T-cell (primary cell): Measurements from ENCODE around the gene KCNA2. TPM values are rescaled to one million over a fixed set of nuclear protein-coding genes. Genes with fewer than 3 reads are reported as not detected.

Experiments
- ATAC-seq, 4 experiments: fragments of 200-7000 bp in 3 of 4; fragments of 150-1000 bp in 1 of 4; cut with Tn5 transposase; replicated peaks in 1 of 4; 1 replicate in 3 of 4; 2 replicates in 1 of 4; pipeline ENCODE4 v1.10.0; 2021; ENCODE audit warnings: moderate library complexity in 3 of 4, mild to moderate bottlenecking in 2 of 4, moderate number of reproducible peaks in 1 of 4
- CTCF ChIA-PET, 2 donors: fragments of 300-600 bp; sonication (Branson Sonifier 250); formaldehyde crosslinking; loops; one replicate each; lab custom pipeline; 2022; ENCODE audit warnings: antibody characterized with exemption in 2 of 2; lab: Charles Lee
- POLR2A ChIA-PET, 2 donors: fragments of 300-600 bp; sonication (Branson Sonifier 250); formaldehyde crosslinking; loops; one replicate each; lab custom pipeline; 2022; ENCODE audit warnings: antibody characterized with exemption in 2 of 2; lab: Charles Lee
- DNase-seq, 35 experiments: peaks; one replicate each; pipeline versions ENCODE4 v3.0.0 to v3.0.0-alpha.2; 2013 to 2023
- H3K27ac ChIP-seq: one replicate; pipeline ENCODE4 v1.5.1; 2013; ENCODE audit warnings: low read length
- H3K27me3 ChIP-seq, 2 experiments: replicated peaks in 1 of 2; 1 replicate in 1 of 2; 2 replicates in 1 of 2; pipeline versions ENCODE4 v1.6.1 to v1.7.0; 2013; ENCODE audit warnings: low read length in 1 of 2, mixed read lengths in 1 of 2; ENCODE audit not compliant: control insufficient read depth in 2 of 2, insufficient read depth in 2 of 2; ENCODE audit errors: extremely low read depth in 1 of 2
- H3K36me3 ChIP-seq, 2 donors: 1 replicate in 1 of 2; 2 replicates in 1 of 2; pipeline versions ENCODE4 v1.6.1 to v1.7.0; 2013; ENCODE audit warnings: low read length in 1 of 2; ENCODE audit not compliant: control insufficient read depth in 2 of 2, insufficient read depth in 1 of 2; ENCODE audit errors: extremely low read depth in 1 of 2
- H3K4me1 ChIP-seq, 2 experiments: 1 replicate in 1 of 2; 2 replicates in 1 of 2; pipeline versions ENCODE4 v1.6.1 to v1.7.0; 2013; ENCODE audit warnings: low read length in 2 of 2, mixed read lengths in 1 of 2; ENCODE audit not compliant: insufficient read depth in 2 of 2, control insufficient read depth in 1 of 2; ENCODE audit errors: extremely low read depth in 1 of 2
- H3K4me3 ChIP-seq, 2 donors: 1 replicate in 1 of 2; 2 replicates in 1 of 2; pipeline versions ENCODE4 v1.5.1 to v1.7.0; 2013; ENCODE audit warnings: mild to moderate bottlenecking in 2 of 2, low read length in 1 of 2, moderate library complexity in 1 of 2; ENCODE audit not compliant: control insufficient read depth in 1 of 2; ENCODE audit errors: extremely low read depth in 1 of 2
- H3K9me3 ChIP-seq: 2 replicates; pipeline ENCODE4 v1.7.0; 2013
- H3K27ac Mint-ChIP-seq, 2 donors: one replicate each; pipeline ENCODE4 v1.8.0; 2020 to 2021; ENCODE audit warnings: mild to moderate bottlenecking in 2 of 2, mixed read lengths in 2 of 2
- H3K27me3 Mint-ChIP-seq, 2 donors: one replicate each; pipeline ENCODE4 v1.8.0; 2021 to 2022; ENCODE audit warnings: mixed read lengths in 2 of 2
- H3K36me3 Mint-ChIP-seq: one replicate; pipeline ENCODE4 v1.8.0; 2021; ENCODE audit warnings: mixed read lengths
- H3K4me1 Mint-ChIP-seq, 3 donors: one replicate each; pipeline ENCODE4 v1.8.0; 2020 to 2022; ENCODE audit warnings: mixed read lengths in 3 of 3, mild to moderate bottlenecking in 1 of 3
- H3K4me3 Mint-ChIP-seq, 3 donors: one replicate each; pipeline ENCODE4 v1.8.0; 2020 to 2022; ENCODE audit warnings: mild to moderate bottlenecking in 3 of 3, mixed read lengths in 3 of 3, moderate library complexity in 3 of 3
- H3K9me3 Mint-ChIP-seq, 3 donors: one replicate each; pipeline ENCODE4 v1.8.0; 2020 to 2022; ENCODE audit warnings: mixed read lengths in 3 of 3
- WGBS: methylation state at CpG from one replicate; pipeline ENCODE4 v1.1.5; 2013; ENCODE audit warnings: missing lambda C conversion rate; ENCODE audit not compliant: insufficient coverage; 5-methylcytosine and 5-hydroxymethylcytosine counted together
- total RNA-seq, 35 experiments: library from RNA in 6 of 35; stranded (reverse) in 6 of 35; fragments of 120-200 nt in 1 of 35; gene quantifications; one replicate each; pipeline versions ENCODE4 v1.2.1 to v1.2.4 and lab custom pipeline; 2013 to 2026

KCNA2 gene
- total RNA-seq, 5 donors from 2014 or later (not counting 1 experiment from before 2014, with no cell fraction given) = 0.46 to 2.7 (median 0.93) TPM

DNA sequence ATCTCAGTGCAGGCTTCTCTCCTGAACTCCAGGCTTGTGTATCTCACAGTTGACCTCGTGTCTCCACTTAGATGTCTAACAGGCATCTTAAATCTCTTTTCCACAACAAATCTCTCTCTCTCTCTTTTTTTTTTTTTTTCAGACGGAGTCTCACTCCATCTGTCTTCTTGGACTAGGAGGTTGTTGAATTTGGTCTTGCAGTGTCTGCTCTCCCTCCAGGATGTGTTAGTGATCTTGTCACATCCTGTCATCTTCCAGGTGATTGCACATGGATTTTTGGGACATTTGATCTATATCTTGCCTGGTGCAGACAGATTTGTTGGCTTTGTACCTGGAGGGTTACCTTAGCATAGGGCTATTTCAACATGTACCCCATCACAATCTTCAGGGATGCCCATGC is 60.7 kb downstream of the KCNA2 start:
- no peak overlapping the region for H3K4me3 Mint-ChIP-seq
- no peaks in the 10 kb centered on the region for H3K4me1 ChIP-seq
- H3K27me3 ChIP-seq = peaks cover 0 to 5% of the 10 kb centered on the region in 2 experiments
- no peak overlapping the region for H3K27ac ChIP-seq
- no peaks in the 10 kb centered on the region for H3K4me1 Mint-ChIP-seq
- POLR2A ChIA-PET = no interaction called here
- CTCF ChIA-PET = no interaction called here
- H3K36me3 Mint-ChIP-seq = no peaks in the 10 kb centered on the region
- H3K9me3 ChIP-seq = no peaks in the 10 kb centered on the region
- no peak for ATAC-seq
- no CpG with 5 or more reads among the region's 2 CpGs for WGBS
- no peaks in the 10 kb centered on the region for H3K36me3 ChIP-seq
- H3K9me3 Mint-ChIP-seq = no peaks in the 10 kb centered on the region
- no peak overlapping the region for H3K27ac Mint-ChIP-seq
- no peak for DNase-seq
- H3K4me3 ChIP-seq = no peak overlapping the region
- H3K27me3 Mint-ChIP-seq = peaks cover 9 to 24% of the 10 kb centered on the region in 2 donors

DNA sequence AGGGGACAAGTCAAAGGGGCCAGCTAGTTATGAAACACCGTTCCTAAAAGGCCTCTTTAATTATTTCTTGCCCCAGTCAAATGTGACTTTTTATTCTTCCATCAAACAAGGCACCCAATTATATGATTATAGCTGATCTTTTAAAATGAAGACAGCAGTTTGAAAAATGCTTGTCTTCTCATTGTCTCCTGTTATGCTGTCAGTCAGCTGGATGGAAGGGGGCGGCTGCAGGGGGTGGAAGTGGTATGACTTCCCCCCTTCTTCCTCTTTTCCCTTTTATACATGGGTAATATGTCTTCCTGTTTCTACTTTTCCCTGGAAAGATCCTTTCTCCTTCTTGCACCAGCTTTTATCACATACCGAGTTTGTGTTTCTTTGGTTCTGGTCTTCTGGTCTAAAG is 61.4 kb downstream of the KCNA2 start:
- Mint-ChIP-seq H3K36me3 (no peaks in the 10 kb centered on the region), H3K27ac (no peak overlapping the region), H3K27me3 (peaks cover 5 to 22% of the 10 kb centered on the region in 2 donors), H3K9me3 (no peaks in the 10 kb centered on the region), H3K4me3 (no peak overlapping the region), H3K4me1 (no peaks in the 10 kb centered on the region)
- ATAC-seq (no peak), DNase-seq (no peak)
- POLR2A ChIA-PET = no interaction called here
- H3K36me3 ChIP-seq = no peaks in the 10 kb centered on the region
- WGBS = no CpG with 5 or more reads among the region's 3 CpGs
- H3K4me3 ChIP-seq = no peak overlapping the region
- no peak overlapping the region for H3K27ac ChIP-seq
- H3K27me3 ChIP-seq = peaks cover 0 to 9% of the 10 kb centered on the region in 2 experiments
- H3K9me3 ChIP-seq = no peaks in the 10 kb centered on the region
- CTCF ChIA-PET = no interaction called here
- H3K4me1 ChIP-seq = no peaks in the 10 kb centered on the region

Other genes starting within 250 kb of the KCNA2 start
- gene SLC16A4, start 215.3 kb downstream of the KCNA2 start, total RNA-seq = under 1 TPM; 0.23 to 0.70 (median 0.35) TPM
- gene LAMTOR5, start 198.7 kb downstream of the KCNA2 start, total RNA-seq = 10 to 100 TPM; 60.0 to 68.6 (median 67.0) TPM
- under 1 TPM in 1 of 5 donors, not detected in 4; 0.20 TPM for gene PROK1, start 155.2 kb downstream of the KCNA2 start, total RNA-seq
- not detected for gene KCNA10, start 87.2 kb downstream of the KCNA2 start, total RNA-seq
- 100 to 1,000 TPM; 101 to 125 (median 110) TPM for gene KCNA3, start 68.6 kb upstream of the KCNA2 start, total RNA-seq